ENCODE data around the gene ATF5.
"Not testable (repeated sequence)": the region's sequence is repeated elsewhere in the genome, so short reads cannot be mapped to it uniquely, and the experiment has no call there.

The ATF5 gene

GRCh38 chr19:49949742-49950589, 21.0 kb downstream of the ATF5 start:
- no peak for DNase-seq (ENCODE audit: low read depth, low spot score)

- no peak for DNase-seq (ENCODE audit: low read depth, low spot score)
Measured at GRCh38 chr19:49950590-49950948, 21.6 kb downstream of the ATF5 start.

DNA sequence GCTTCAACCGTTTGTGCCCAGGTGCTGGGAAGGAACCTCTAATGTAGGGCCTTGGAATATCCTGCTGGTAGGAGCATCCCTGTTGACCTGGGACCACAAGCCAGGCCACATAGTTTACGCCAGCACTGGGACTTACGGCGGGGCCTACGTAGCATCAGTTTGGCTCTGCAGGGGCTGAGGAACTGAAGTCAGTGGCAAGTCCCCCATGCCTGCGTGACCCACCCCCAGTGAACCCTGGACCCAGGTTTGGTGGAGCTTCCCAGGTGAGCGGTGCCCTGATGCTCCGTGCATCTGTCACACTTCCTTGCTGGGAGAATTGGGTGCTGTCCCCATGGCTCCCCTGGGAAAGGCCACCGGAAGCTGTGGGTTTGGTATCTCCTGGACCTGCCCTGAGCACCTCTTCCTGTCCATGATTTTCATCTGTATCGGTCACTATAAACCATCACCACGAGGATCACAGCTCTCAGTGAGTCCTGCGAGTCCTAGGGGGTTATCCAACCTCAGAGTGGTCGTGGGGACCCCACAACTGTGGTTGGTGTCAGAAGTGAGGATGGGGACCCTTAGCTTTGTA, 22.0 kb downstream of the ATF5 start:
- DNase-seq (ENCODE audit: low read depth, low spot score): no peak

DNA sequence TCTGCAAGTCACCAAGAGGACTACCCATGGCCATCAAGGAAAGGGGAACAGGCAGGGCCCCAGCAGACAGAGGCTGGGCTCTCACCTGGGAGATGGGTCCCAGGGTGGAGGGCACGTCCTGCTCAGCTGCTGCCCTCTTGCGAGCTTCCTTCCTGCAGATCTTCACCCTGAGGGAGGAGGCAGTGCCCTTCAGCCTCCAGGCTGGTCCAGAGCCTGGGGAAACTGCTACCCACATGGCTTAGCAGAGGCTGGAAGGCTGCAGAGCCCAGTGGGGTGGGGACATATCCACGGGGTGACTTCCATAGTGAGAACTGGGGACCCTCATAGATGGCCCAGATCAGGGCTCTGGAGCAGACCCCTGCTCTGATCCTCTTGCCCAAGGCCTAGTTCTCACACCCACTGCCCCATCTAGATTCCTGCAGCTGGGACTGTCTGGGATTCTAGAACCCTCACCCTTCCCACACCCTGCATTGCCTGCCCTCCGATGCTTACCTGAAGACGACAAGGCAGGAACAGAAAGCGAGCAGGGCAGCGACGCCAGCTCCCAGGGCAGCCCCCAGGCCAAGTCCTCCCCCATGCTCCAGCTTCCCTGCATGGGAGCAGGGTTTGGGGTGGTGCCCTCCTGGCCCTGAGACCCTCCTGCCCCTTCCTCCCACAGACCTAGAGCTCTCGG, 22.9 kb downstream of the ATF5 start:
- no peak for DNase-seq (ENCODE audit: low read depth, low spot score)

DNA sequence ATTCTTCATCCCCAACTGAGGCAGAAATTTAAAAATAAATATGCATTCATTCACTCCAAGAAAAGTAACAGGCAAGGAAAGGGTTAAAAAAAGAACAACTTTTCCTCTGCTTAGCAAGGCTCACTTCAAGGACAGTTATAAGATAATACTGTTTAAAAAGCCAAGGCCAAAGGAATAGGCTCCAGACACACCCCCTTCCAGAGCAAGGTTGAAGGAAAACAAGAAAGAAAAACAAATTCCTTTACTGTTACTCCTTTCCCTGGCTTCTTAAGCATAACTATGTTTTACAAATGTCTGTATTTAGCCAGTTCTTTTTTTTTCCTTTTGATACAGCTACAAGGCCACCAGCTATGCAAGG, 23.5 kb downstream of the ATF5 start:
- no peak for DNase-seq (ENCODE audit: low read depth, low spot score)

- no peak for DNase-seq (ENCODE audit: low read depth, low spot score)
Measured at GRCh38 chr19:49952906-49953305, 23.9 kb downstream of the ATF5 start.

DNA sequence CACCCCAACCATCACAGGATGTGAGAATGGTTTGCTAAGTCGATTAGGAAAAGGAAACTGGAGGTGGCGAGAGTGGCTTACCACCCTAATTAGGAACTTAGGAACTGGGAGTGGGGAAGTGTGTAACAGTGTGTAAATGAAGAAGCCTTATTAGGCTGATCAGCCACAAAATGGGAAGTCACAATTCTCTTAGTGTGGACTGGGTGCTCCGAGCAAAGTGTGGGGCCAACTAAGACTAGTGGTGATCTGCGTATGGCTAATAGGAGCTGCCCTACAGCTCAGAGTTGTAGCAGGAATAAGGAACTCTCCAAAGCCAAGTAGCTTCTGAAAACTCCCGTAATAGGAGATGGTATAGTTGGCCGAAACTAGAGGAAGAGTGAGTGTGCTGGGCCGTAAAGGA, 24.4 kb downstream of the ATF5 start:
- no peak for DNase-seq (ENCODE audit: low read depth, low spot score)

DNA sequence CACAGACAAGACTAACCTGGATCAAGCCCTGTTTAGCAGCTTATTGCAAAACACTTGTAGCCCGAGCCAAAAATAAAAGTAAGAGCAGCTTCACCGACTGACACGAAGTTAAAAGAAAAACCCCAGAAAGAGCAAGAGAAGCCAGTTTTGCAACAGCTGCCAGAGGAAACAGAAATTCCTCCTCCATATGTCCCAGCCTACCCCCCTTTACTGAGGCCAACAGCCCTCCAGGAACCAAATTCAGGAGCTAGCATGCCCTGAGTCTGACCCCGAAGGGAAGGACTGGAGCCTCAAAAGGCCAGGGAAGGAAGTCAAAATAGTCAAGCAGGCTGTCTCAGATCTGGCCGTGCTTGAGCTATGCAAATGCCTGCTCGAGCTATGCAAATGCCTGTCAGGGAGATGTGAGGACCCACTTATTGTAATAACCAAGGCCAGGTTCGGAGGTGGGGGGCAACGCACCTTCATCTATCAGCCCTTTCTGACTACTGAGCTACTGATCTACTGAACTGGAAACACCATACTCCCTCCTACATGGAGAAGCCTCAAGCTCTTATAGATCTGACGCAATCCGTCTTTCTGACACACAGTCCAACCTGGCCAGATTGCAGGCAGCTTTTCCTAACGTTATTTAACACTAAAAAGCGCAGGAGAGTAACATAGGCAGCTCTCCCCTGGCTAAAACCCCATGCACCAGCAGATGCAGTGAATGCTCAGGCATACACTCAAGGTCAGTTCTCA, 25.3 kb downstream of the ATF5 start:
- DNase-seq (ENCODE audit: low read depth, low spot score): no peak

DNA sequence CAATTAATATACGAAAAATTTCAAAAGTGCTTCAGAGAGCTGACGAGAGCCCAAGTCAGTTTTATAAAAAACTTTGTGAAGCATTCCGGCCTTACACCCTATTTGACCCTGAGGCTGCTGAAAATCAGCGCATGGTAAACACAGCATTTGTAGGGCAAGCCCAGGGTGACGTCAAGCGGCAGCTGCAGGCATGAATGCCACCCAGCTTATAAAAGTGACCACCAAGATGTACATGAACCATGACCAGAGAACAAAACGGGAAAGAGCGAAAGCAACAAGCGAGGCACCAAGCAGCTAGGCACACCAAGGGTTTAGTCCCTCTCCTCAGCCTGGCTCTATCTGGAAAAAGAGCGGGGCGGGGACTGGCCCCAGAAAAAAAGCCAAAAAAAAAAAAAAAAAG, 25.9 kb downstream of the ATF5 start:
- DNase-seq (ENCODE audit: low read depth, low spot score): no peak

GRCh38 chr19:49956115-49956495, 27.1 kb downstream of the ATF5 start:
- no peak for DNase-seq (ENCODE audit: low read depth, low spot score)

DNA sequence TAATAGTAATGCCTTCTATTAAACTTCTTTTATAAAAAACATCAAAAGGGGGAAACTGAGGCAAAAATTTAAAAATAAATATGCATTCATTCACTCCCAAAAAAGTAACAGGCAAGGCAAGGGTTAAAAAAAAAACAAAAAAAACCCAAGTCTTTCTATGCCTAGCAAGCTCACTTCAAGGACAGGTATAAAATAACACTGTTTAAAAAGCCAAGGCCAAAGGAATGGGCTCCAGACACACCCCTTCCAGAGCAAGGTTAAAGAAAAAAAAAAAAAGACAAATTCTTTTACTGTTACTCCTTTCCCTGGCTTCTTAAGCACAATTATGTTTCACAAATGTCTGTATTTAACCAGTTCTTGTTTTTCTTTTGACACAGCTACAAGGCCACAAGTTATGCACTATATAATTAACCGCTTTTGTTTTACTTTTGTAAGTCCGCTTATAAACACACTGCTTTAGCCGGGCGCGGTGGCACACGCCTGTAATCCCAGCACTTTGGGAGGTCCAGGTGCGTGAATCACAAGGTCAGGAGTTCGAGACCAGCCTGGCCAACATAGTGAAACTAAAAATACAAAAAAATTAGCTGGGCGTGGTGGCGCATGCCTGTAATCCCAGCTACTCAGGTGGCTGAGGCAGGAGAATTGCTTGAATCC, 28.4 kb downstream of the ATF5 start:
- DNase-seq (ENCODE audit: low read depth, low spot score): no peak

- not testable (repeated sequence) for DNase-seq (ENCODE audit: low read depth, low spot score)
Measured at GRCh38 chr19:49958144-49958543, 29.1 kb downstream of the ATF5 start.

GRCh38 chr19:49958596-49958995, 29.6 kb downstream of the ATF5 start:
- DNase-seq (ENCODE audit: low read depth, low spot score): not testable (repeated sequence)

DNA sequence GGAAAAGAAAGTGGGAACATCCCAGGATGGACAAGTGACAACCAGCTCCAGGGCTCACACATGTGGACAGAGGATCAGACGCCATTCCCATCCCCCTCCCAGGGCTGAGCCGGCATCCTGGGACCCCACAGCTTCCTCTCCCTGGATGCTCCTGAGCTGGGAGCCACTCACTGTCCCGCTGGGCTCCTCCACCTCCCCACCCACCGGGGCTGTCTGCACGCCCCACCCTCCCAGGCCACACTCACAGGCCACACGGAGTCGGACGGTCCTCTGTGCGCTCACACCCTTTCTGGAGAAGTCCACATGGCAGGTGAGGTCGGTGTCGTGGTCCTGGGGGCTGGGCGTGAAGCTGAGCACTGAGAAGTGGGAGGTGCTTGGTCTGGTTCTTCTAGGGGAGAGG, 30.9 kb downstream of the ATF5 start:
- not testable (repeated sequence) for DNase-seq (ENCODE audit: low read depth, low spot score)

GRCh38 chr19:49960980-49961379, 32.0 kb downstream of the ATF5 start, which contains the start of gene SIGLEC11:
SIGLEC11 (minus strand) TSS chr19:49961172; CDS start chr19:49961081, 91 bp downstream.
- not testable (repeated sequence) for DNase-seq (ENCODE audit: low read depth, low spot score)

- no peak for DNase-seq (ENCODE audit: low read depth, low spot score)
Measured at GRCh38 chr19:49968279-49968922, 39.4 kb downstream of the ATF5 start.

DNA sequence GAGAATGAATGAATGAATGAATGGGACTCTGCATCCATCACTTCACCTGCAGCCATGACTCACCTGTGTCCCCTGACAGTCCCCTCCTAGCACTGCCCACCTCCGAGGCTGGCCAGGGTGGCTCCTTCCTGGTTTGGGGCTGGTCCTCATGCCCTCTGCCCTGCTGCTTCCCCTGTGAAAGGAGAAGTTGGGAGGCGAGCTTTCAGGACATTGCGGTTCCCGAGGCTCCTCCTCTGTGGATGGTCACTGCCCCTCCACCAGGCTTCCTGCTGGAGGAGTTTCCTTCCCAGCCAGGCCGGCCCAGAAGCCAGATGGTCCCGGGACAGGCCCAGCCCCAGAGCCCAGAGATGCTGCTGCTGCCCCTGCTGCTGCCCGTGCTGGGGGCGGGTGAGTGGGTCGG, 40.4 kb downstream of the ATF5 start:
- not testable (repeated sequence) for DNase-seq (ENCODE audit: low read depth, low spot score)

GRCh38 chr19:49971991-49972411, 43.0 kb downstream of the ATF5 start:
- no peak for DNase-seq (ENCODE audit: low read depth, low spot score)

GRCh38 chr19:49972841-49973240, 43.8 kb downstream of the ATF5 start:
- DNase-seq (ENCODE audit: low read depth, low spot score): no peak

DNA sequence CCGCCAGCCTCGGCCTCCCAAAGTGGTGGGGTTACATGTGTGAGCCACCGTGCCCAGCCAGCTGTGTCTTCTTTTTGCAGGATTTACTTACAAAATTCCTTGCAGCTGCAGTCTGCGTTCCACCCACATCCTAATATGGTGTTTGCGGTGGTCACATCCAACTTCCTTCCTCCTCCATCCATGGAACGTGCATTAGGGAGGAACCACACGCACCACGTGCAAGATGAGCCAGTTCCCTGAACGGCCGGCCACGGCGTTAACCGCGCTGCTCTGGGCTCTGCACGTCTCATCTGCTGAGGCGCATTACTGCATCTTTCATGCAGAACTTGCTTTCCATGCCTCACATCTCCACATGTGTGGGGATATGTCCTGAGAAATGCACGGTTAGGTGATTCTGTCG, 45.0 kb downstream of the ATF5 start:
- no peak for DNase-seq (ENCODE audit: low read depth, low spot score)

DNA sequence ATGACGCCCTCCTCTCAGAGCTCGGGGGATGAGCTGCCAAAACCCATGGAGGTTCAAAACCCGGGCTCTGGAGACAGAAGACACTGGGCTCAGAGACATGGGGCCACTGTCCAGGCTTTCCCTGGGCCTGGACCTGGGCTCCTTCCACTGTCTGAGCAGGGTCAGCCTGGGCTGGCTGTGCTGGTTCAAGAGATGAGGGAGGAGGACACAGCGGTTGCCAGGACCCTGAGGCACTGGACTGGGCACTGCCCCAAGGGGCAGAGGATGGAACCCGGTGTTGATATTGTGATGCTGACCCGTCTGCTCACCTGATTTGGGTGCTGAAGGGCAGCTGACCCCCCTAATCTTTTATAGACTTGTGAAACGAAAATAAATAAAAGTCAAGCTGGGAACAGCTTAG, 46.0 kb downstream of the ATF5 start:
- DNase-seq (ENCODE audit: low read depth, low spot score): no peak
